ENCODE measurements around the gene HINT2. TPM values are rescaled to one million over a fixed set of nuclear protein-coding genes. Genes with fewer than 3 reads are reported as not detected.

Gene HINT2
- total RNA-seq, 1 experiment from 2014 or later, result 69.7 TPM

GRCh38 chr9:35789541-35789940 lies 25.3 kb downstream of the HINT2 start:
- no peaks in the 10 kb centered on the region for H3K79me2 ChIP-seq (ENCODE audit: low read length)
- peaks cover 5% of the 10 kb centered on the region for H3K4me1 ChIP-seq (ENCODE audit: insufficient read depth, low read length)
- ChIA-PET POLR2A (ENCODE audit: unreplicated experiment) (no interaction called here), CTCF (interaction anchor here (1.2 to 1.8 kb wide), 5 partner anchors 25 to 93 kb away, joined by 3 to 41 read pairs (median 6); partner anchors contain the start of gene HINT2)
- H3K27ac ChIP-seq (ENCODE audit: low read length), result no peak overlapping the region
- no peaks in the 10 kb centered on the region for H3K27me3 ChIP-seq (ENCODE audit: low read length)
- BruUV-seq (replicated peaks), result no TSS peak
- H3K36me3 ChIP-seq (ENCODE audit: low read depth, low read length), result no peaks in the 10 kb centered on the region
- H2AFZ ChIP-seq (ENCODE audit: low read length), result no peak overlapping the region
- no peak overlapping the region for H3K4me3 ChIP-seq (ENCODE audit: low read length)
- H3F3A ChIP-seq (ENCODE audit: low read length, unreplicated experiment), result no peaks in the 10 kb centered on the region
- intact Hi-C loops (cut with micrococcal nuclease), result no loop called here
- DNase-seq, result no peak
- H3K9me3 ChIP-seq (ENCODE audit: low read length), result no peaks in the 10 kb centered on the region
- TF ChIP-seq EZH2phosphoT487 (IDR thresholded peaks at IDR 0.05; ENCODE audit: borderline replicate concordance, low read length) (no peak), EZH2 (IDR thresholded peaks at IDR 0.05; ENCODE audit: low read length, unreplicated experiment) (no peak), CTCF (conservative IDR thresholded peaks at IDR 0.05; ENCODE audit: low read depth, low read length) (no peak)
- H3K9me2 ChIP-seq (replicated peaks; ENCODE audit: low read length), result no peaks in the 10 kb centered on the region
- ATAC-seq, result no peak
- no peaks in the 10 kb centered on the region for H4K20me1 ChIP-seq (ENCODE audit: low read length)
- no peak overlapping the region for H3K4me2 ChIP-seq (ENCODE audit: low read length)
- H3K9ac ChIP-seq (ENCODE audit: low read length), result no peak overlapping the region

- CTCF ChIA-PET, result no interaction called here
Measured at GRCh38 chr9:35783418-35783817, 31.4 kb downstream of the HINT2 start.

GRCh38 chr9:35781066-35781465 lies 33.8 kb downstream of the HINT2 start:
- intact Hi-C loops (cut with micrococcal nuclease), result no loop called here
- no peak for DNase-seq
- H3K4me2 ChIP-seq (ENCODE audit: low read length), result no peak overlapping the region
- H3K79me2 ChIP-seq (ENCODE audit: low read length), result no peaks in the 10 kb centered on the region
- H4K20me1 ChIP-seq (ENCODE audit: low read length), result no peaks in the 10 kb centered on the region
- no peaks in the 10 kb centered on the region for H3F3A ChIP-seq (ENCODE audit: low read length, unreplicated experiment)
- H3K9ac ChIP-seq (ENCODE audit: low read length), result no peak overlapping the region
- CTCF ChIA-PET, result no interaction called here
- no peak for ATAC-seq
- no peak for TF ChIP-seq CTCF (conservative IDR thresholded peaks at IDR 0.05; ENCODE audit: low read depth, low read length)
- no peak for TF ChIP-seq EZH2phosphoT487 (IDR thresholded peaks at IDR 0.05; ENCODE audit: borderline replicate concordance, low read length)
- TF ChIP-seq EZH2 (IDR thresholded peaks at IDR 0.05; ENCODE audit: low read length, unreplicated experiment), result no peak
- no peak overlapping the region for H3K27ac ChIP-seq (ENCODE audit: low read length)
- 0 out of 2 replicates have a peak, but pooled peaks cover under 1% of the 10 kb centered on the region for H3K4me1 ChIP-seq (ENCODE audit: insufficient read depth, low read length)
- no peaks in the 10 kb centered on the region for H3K9me3 ChIP-seq (ENCODE audit: low read length)
- no peaks in the 10 kb centered on the region for H3K27me3 ChIP-seq (ENCODE audit: low read length)
- no peak overlapping the region for H2AFZ ChIP-seq (ENCODE audit: low read length)
- H3K9me2 ChIP-seq (replicated peaks; ENCODE audit: low read length), result no peaks in the 10 kb centered on the region
- no peak overlapping the region for H3K4me3 ChIP-seq (ENCODE audit: low read length)
- no TSS peak for BruUV-seq (replicated peaks)
- no peaks in the 10 kb centered on the region for H3K36me3 ChIP-seq (ENCODE audit: low read depth, low read length)
- POLR2A ChIA-PET (ENCODE audit: unreplicated experiment), result no interaction called here

More at GRCh38 chr9:35783418-35783817, 31.4 kb downstream of the HINT2 start:
- POLR2A ChIA-PET (ENCODE audit: unreplicated experiment), result no interaction called here
- DNase-seq (no peak), ATAC-seq (no peak)
- Histone ChIP-seq H3K9ac (ENCODE audit: low read length) (no peak overlapping the region), H4K20me1 (ENCODE audit: low read length) (no peaks in the 10 kb centered on the region), H3K4me2 (ENCODE audit: low read length) (no peak overlapping the region), H3K4me3 (ENCODE audit: low read length) (no peak overlapping the region), H3K79me2 (ENCODE audit: low read length) (no peaks in the 10 kb centered on the region), H2AFZ (ENCODE audit: low read length) (no peak overlapping the region), H3K27ac (ENCODE audit: low read length) (no peak overlapping the region), H3F3A (ENCODE audit: low read length, unreplicated experiment) (no peaks in the 10 kb centered on the region), H3K9me3 (ENCODE audit: low read length) (no peaks in the 10 kb centered on the region), H3K36me3 (ENCODE audit: low read depth, low read length) (no peaks in the 10 kb centered on the region), H3K9me2 (replicated peaks; ENCODE audit: low read length) (no peaks in the 10 kb centered on the region), H3K4me1 (ENCODE audit: insufficient read depth, low read length) (no peaks in the 10 kb centered on the region), H3K27me3 (ENCODE audit: low read length) (no peaks in the 10 kb centered on the region)
- intact Hi-C loops (cut with micrococcal nuclease), result no loop called here
- BruUV-seq (replicated peaks), result no TSS peak
- TF ChIP-seq EZH2phosphoT487 (IDR thresholded peaks at IDR 0.05; ENCODE audit: borderline replicate concordance, low read length), result no peak
